GM04503 (cell line): ENCODE data around the gene CACNG8.
A peak's percentile ranks its signal among the peaks of the same experiment; 100 is the strongest.

Experiments
- DNase-seq: peaks from one replicate; pipeline ENCODE4 v3.0.0-alpha.2; 2012; ENCODE audit warnings: low read depth

Gene CACNG8

GRCh38 chr19:53961523-53962356 is 997 bp upstream of the CACNG8 start:
- no peak for DNase-seq

GRCh38 chr19:53965091-53965490 is 2.4 kb downstream of the CACNG8 start:
- no peak for DNase-seq

GRCh38 chr19:53966931-53967330 is 4.2 kb downstream of the CACNG8 start:
- no peak for DNase-seq

GRCh38 chr19:53969366-53969765 is 6.6 kb downstream of the CACNG8 start:
- no peak for DNase-seq

- no peak for DNase-seq
These were observed 8.9 kb downstream of the CACNG8 start for GRCh38 chr19:53971673-53972072.

GRCh38 chr19:53977429-53977990 is 14.8 kb downstream of the CACNG8 start:
- peak; percentile 37 for DNase-seq

GRCh38 chr19:53977991-53978731 is 15.4 kb downstream of the CACNG8 start:
- DNase-seq = peak; percentile 18

GRCh38 chr19:53978975-53979801 is 16.5 kb downstream of the CACNG8 start:
- no peak for DNase-seq

GRCh38 chr19:53980539-53981375 is 18.0 kb downstream of the CACNG8 start:
- no peak for DNase-seq

- DNase-seq = no peak
These were observed 18.7 kb downstream of the CACNG8 start for GRCh38 chr19:53981376-53981951.

- no peak for DNase-seq
These were observed 19.3 kb downstream of the CACNG8 start for GRCh38 chr19:53982001-53982451.

- DNase-seq = no peak
These were observed 19.9 kb downstream of the CACNG8 start for GRCh38 chr19:53982611-53983010.

GRCh38 chr19:53983457-53984289 is 20.9 kb downstream of the CACNG8 start:
- no peak for DNase-seq

GRCh38 chr19:53985863-53986262 is 23.1 kb downstream of the CACNG8 start:
- no peak for DNase-seq

- no peak for DNase-seq
These were observed 26.2 kb downstream of the CACNG8 start for GRCh38 chr19:53988981-53989380.

- no peak for DNase-seq
These were observed 27.1 kb downstream of the CACNG8 start for GRCh38 chr19:53989600-53990533.

- DNase-seq = no peak
These were observed 28.7 kb downstream of the CACNG8 start, which contains the start of gene CACNG6 for GRCh38 chr19:53991224-53992113. Gene CACNG6 (plus strand): TSS chr19:53991637. CDS start chr19:53992878, 1,241 bp downstream.
